ENCODE measurements around the gene PPP5C.
"Not testable (repeated sequence)": the region's sequence is repeated elsewhere in the genome, so short reads cannot be mapped to it uniquely, and the experiment has no call there.

PPP5C gene

DNA sequence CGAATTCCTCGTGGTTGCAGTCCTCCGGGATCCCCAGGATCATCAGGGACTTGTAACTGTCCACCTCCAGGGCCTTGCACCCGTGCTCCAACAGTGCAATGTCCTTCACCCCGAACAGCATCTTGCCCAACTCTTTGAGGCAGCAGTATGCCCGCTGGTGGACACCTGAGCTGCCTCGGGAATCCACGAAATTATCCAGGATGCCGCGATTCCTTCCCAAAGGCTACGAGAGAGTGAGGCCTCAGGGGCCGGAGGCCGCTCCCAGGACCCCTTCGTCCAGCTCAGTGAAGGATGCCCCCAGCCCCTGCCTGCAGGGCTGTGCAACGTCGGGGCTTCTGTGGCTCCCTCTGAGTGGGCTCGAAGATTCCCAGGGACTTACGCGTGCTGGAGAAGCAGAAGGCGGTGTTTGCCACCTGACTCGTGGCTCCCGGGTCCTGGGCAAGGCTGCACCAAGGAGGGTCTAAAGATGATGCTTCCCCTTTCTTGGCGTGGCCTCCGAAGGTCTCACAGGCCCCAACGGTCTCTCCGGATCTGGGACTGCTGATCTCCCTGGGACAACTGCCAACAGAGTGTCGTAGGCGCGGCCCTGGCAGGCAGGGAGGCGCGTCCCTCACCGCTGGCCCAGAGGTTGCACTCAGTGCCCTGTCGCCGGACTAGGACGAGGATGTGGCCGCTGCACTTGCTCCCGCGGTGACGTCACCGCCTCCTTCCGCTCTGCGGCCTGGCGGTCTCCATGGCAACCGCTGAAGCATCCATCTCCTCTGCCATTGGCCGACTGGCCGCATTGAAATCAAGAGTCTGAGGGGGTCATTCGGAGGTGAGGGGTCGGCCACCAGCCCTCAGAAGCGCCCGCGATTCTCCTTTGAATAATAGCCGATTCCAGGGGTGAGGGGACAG is 81.6 kb downstream of the PPP5C start, which contains the start of gene PNMA8C:
PNMA8C (minus strand) TSS at position 698 of the 897 bp plus-strand sequence; CDS start at position 121, 577 bp downstream.
- DNase-seq (ENCODE audit: low read depth in 2 of 3, low spot score in 1 of 3): peak in 1 of 3 donors; percentile 42

DNA sequence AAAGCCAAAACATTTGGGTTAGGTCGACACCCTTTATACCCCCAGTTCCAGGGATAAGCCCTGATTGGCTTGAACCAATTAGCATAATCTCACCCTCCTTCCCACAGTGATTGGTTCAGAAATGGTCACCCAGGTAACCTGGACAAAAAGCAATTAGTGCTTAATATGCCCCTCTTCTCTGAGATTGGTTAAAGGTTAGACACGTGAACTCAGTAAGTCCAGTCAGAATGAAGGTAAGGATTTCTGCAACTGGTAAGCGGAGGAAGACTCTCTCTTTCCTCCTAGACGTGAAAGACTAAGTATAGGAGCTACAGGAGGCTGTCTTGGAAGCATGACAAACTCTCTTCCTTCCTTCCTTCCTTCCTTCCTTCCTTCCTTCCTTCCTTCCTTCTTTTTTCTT is 83.1 kb downstream of the PPP5C start:
- DNase-seq (ENCODE audit: low read depth in 2 of 3, low spot score in 1 of 3): no peak

DNA sequence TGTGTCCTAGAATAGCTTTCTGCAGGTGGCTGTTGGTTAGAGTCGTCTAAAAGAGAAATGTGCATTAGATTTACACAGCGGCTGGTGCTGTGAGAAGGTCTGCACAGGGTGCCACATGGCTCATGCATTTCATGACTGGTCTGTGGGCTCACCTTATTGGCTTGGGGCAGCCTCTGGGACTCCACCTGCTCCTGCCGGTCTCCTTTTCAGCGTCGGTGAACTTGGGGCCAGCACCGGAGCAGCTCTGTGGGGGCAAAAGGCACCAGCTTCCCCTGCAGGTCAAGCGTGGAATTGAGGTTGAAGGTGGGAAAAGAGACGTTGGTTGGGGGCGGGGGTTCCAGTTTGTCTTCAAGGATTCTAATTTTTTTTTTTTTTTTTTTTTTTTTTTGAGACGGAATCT is 84.9 kb downstream of the PPP5C start:
- DNase-seq (ENCODE audit: low read depth in 2 of 3, low spot score in 1 of 3): no peak

DNA sequence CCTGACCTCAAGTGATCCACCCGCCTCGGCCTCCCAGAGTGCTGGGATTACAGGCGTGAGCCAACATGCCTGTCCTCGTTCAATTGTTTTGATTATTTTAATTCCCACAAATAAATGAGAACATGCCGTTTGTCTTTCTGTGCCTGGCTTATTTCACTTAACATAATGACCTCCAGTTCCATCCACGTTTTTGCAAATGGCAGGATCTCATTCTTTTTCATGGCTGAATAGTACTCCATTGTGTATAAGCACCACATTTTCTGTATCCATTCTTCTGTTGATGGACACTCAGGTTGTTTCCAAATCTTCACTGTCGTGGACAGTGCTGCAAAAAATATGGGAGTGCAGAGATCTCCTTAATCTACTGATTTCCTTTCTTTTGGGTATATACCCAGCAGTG is 86.6 kb downstream of the PPP5C start:
- DNase-seq (ENCODE audit: low read depth in 2 of 3, low spot score in 1 of 3): not testable (repeated sequence)

DNA sequence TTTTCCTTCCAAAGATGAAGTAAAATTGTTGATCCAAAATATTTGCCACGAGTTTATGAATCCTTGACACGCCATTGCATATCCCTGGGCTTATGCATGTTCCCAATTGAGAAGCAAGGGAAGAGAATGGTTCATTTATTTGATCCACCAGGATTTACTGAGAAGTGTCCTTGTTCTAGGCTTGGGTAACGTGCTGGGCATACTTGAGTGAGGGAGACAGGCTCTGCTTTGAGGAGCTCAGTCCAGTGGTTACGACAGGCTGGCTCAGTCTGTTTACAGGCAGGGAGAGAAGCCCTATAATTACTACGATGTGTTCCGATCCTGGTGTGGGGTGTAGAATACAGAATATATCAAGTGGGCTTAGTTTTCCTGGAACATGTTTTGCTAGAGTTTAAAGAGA is 88.1 kb downstream of the PPP5C start:
- no peak for DNase-seq (ENCODE audit: low read depth in 2 of 3, low spot score in 1 of 3)

DNA sequence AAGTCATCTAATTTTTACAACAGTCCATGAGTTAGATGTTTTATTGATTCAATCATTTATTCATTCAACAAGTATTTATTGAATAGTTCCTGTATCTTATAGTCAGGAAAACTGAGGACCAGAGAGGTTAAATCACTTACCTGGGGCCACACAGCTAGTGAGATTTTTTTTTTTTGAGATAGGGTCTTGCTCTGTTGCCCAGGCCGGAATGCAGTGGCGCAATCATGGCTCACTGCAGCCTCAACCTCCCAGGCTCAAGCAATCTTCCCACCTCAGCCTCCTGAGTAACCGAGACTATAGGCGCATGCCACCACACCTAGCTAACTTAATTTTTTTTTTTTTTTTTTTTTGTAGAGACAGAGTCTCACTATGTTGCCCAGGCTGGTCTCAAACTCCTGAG is 88.8 kb downstream of the PPP5C start:
- DNase-seq (ENCODE audit: low read depth in 2 of 3, low spot score in 1 of 3): not testable (repeated sequence)
